HepG2 (cell line): ENCODE measurements around the gene GRAP. TPM values are rescaled to one million over a fixed set of nuclear protein-coding genes. Genes with fewer than 3 reads are reported as not detected.

ENCODE experiments used
- ARNTL ChIP-seq: sonication (generic); formaldehyde crosslinking; IDR thresholded peaks from 2 replicates; pipeline ENCODE4 v1.4.0; 2020; ENCODE audit warnings: mild to moderate bottlenecking, missing genetic modification reagents
- ATF6 ChIP-seq: sonication (generic); formaldehyde crosslinking; conservative IDR thresholded peaks from 2 replicates; pipeline ENCODE4 v1.4.0; 2020; ENCODE audit warnings: missing genetic modification reagents
- GABPA ChIP-seq, 2 experiments: IDR thresholded peaks; 2 replicates each; pipeline ENCODE4 v1.6.1; 2011 to 2016; ENCODE audit warnings: low read depth in 2 of 2, low read length in 1 of 2, missing biosample characterization in 1 of 2, missing genetic modification characterization in 1 of 2
- HNRNPL ChIP-seq: fragments of 200-400 bp; formaldehyde crosslinking; IDR thresholded peaks from 2 replicates; pipeline ENCODE4 v1.6.1; 2017; ENCODE audit warnings: mild to moderate bottlenecking, low read depth, low read length
- MYC ChIP-seq: sonication (generic); formaldehyde crosslinking; IDR thresholded peaks from 2 replicates; pipeline ENCODE4 v1.9.0; 2021; ENCODE audit warnings: missing genetic modification reagents, borderline replicate concordance
- NFATC3 ChIP-seq: sonication (generic); formaldehyde crosslinking; IDR thresholded peaks from 2 replicates; pipeline ENCODE4 v1.5.1; 2020; ENCODE audit warnings: mild to moderate bottlenecking, missing genetic modification reagents
- NR2F6 ChIP-seq, 2 experiments: IDR thresholded peaks; 2 replicates each; pipeline ENCODE4 v1.6.1; 2016; ENCODE audit warnings: antibody characterized with exemption in 1 of 2, mild to moderate bottlenecking in 1 of 2
- PHF21A ChIP-seq: sonication (generic); formaldehyde crosslinking; IDR thresholded peaks from 2 replicates; pipeline ENCODE4 v1.5.0; 2020; ENCODE audit warnings: mild to moderate bottlenecking, missing genetic modification reagents
- RNF219 ChIP-seq: sonication (generic); formaldehyde crosslinking; IDR thresholded peaks from 2 replicates; pipeline ENCODE4 v1.5.0; 2020; ENCODE audit warnings: mild to moderate bottlenecking, missing genetic modification reagents
- SALL1 ChIP-seq: sonication (generic); formaldehyde crosslinking; IDR thresholded peaks from 2 replicates; pipeline ENCODE4 v1.8.0; 2022; ENCODE audit warnings: mild to moderate bottlenecking, missing genetic modification reagents
- SMAD3 ChIP-seq: sonication (generic); formaldehyde crosslinking; IDR thresholded peaks from 2 replicates; pipeline ENCODE4 v1.4.0; 2020; ENCODE audit warnings: missing genetic modification reagents
- TARDBP ChIP-seq: sonication (generic); formaldehyde crosslinking; IDR thresholded peaks from 2 replicates; pipeline ENCODE4 v1.8.0; 2022; ENCODE audit warnings: mild to moderate bottlenecking, missing genetic modification reagents
- TBX2 ChIP-seq: sonication (generic); formaldehyde crosslinking; IDR thresholded peaks from 2 replicates; pipeline ENCODE4 v1.5.0; 2020; ENCODE audit warnings: missing genetic modification reagents, mild to moderate bottlenecking, borderline replicate concordance
- THRA ChIP-seq: sonication (generic); formaldehyde crosslinking; IDR thresholded peaks from 2 replicates; pipeline ENCODE4 v1.4.0; 2020; ENCODE audit warnings: missing genetic modification reagents, borderline replicate concordance
- ZBTB7A ChIP-seq: sonication (generic); formaldehyde crosslinking; IDR thresholded peaks from 2 replicates; pipeline ENCODE4 v1.8.0; 2022; ENCODE audit warnings: mild to moderate bottlenecking, missing genetic modification reagents
- ZNF331 ChIP-seq: sonication (generic); formaldehyde crosslinking; IDR thresholded peaks from 2 replicates; pipeline ENCODE4 v1.4.0; 2020; ENCODE audit warnings: missing genetic modification reagents
- ZNF451 ChIP-seq: sonication (generic); formaldehyde crosslinking; IDR thresholded peaks from 2 replicates; pipeline ENCODE4 v1.5.0; 2020; ENCODE audit warnings: mild to moderate bottlenecking, missing genetic modification reagents
- ZNF574 ChIP-seq: sonication (generic); formaldehyde crosslinking; IDR thresholded peaks from 2 replicates; pipeline ENCODE4 v1.4.0; 2020; ENCODE audit warnings: missing genetic modification reagents
- ZNF615 ChIP-seq: sonication (generic); formaldehyde crosslinking; IDR thresholded peaks from 2 replicates; pipeline ENCODE4 v1.5.0; 2020; ENCODE audit warnings: mild to moderate bottlenecking, missing genetic modification reagents, borderline replicate concordance
- ZNF652 ChIP-seq: IDR thresholded peaks from 2 replicates; pipeline ENCODE4 v1.6.1; 2016; ENCODE audit warnings: low read depth, borderline replicate concordance
- ZNF878 ChIP-seq: sonication (generic); formaldehyde crosslinking; IDR thresholded peaks from 2 replicates; pipeline ENCODE4 v1.8.1; 2023; ENCODE audit warnings: mild to moderate bottlenecking, missing genetic modification reagents, moderate library complexity
- polyA plus RNA-seq, 8 experiments: library from polyadenylated mRNA; depleted of rRNA in 3 of 8; stranded (reverse) in 7 of 8; unstranded in 1 of 8; fragments of >200 nt; fragmentation: Illumina TruSeq in 4 of 8; extraction: Trizol in 4 of 8; gene quantifications; 2 replicates each; pipeline versions ENCODE4 v1.2.1 to v1.2.3, GENCODE V29; 2011 to 2016; ENCODE audit warnings: low read depth in 4 of 8, missing spikeins in 1 of 8, mixed read lengths in 1 of 8; ENCODE audit not compliant: insufficient read depth in 1 of 8
- total RNA-seq, 5 experiments: library from RNA; depleted of rRNA; stranded (reverse); fragments of >200 nt; fragmentation: Illumina TruSeq; extraction: Trizol; gene quantifications; 2 replicates each; pipeline ENCODE4 v1.2.3, GENCODE V29; 2016; ENCODE audit warnings: low read depth in 1 of 5

The GRAP gene
- total and polyA plus RNA-seq, 2 of the 13 experiments (the other 11 are each of a cell fraction or from before 2014, with no cell fraction given): 0.77 to 1.7 TPM

GRCh38 chr17:18981642-18982424 is 64.9 kb downstream of the GRAP start (continued):
- TF ChIP-seq ZNF574 (CRISPR knock-in tag): peak; percentile 40; the same call in 1 of the 2 replicates
- TF ChIP-seq ZNF652: no peak
- TF ChIP-seq THRA (CRISPR knock-in tag): no peak; the same call in 1 of the 2 replicates
- no peak for TF ChIP-seq ATF6
- no peak for TF ChIP-seq ZBTB7A (CRISPR knock-in tag)
- TF ChIP-seq ZNF331 (CRISPR knock-in tag): peak; percentile 57; the same call in 1 of the 2 replicates
- no peak for TF ChIP-seq ZNF451 (CRISPR knock-in tag)
- TF ChIP-seq ZNF615 (CRISPR knock-in tag): no peak
- peak; percentile 66; the same call in 1 of the 2 replicates for TF ChIP-seq MYC (CRISPR knock-in tag)
- 0 out of 2 replicates have a peak, but pooled peaks have one; percentile 10 for TF ChIP-seq GABPA (IDR thresholded peaks at IDR 0.05; ENCODE audit: low read depth, low read length)
- TF ChIP-seq GABPA (CRISPR knock-in tag; IDR thresholded peaks at IDR 0.05; ENCODE audit: low read depth): 0 out of 2 replicates have a peak, but pooled peaks have one; percentile 38
- TF ChIP-seq TARDBP (CRISPR knock-in tag): peak; percentile 55; the same call in 1 of the 2 replicates
- peak; percentile 86 for TF ChIP-seq PHF21A (CRISPR knock-in tag)
- no peak for TF ChIP-seq ZNF878 (CRISPR knock-in tag)
- no peak for TF ChIP-seq SMAD3 (CRISPR knock-in tag)
- TF ChIP-seq NFATC3 (CRISPR knock-in tag): no peak
- TF ChIP-seq RNF219: no peak
- no peak for TF ChIP-seq NR2F6 (IDR thresholded peaks at IDR 0.05)
- peak; percentile 59; the same call in 1 of the 2 replicates for TF ChIP-seq NR2F6 (CRISPR knock-in tag; IDR thresholded peaks at IDR 0.05)
- TF ChIP-seq HNRNPL: peak; percentile 94; the same call in 1 of the 2 replicates
- peak; percentile 63 for TF ChIP-seq SALL1 (CRISPR knock-in tag)
- peak; percentile 77; the same call in 1 of the 2 replicates for TF ChIP-seq TBX2 (CRISPR knock-in tag)
- TF ChIP-seq ARNTL (CRISPR knock-in tag): peak; percentile 54; the same call in 1 of the 2 replicates
